ENCODE measurements around the gene VAMP5. TPM values are rescaled to one million over a fixed set of nuclear protein-coding genes. Genes with fewer than 3 reads are reported as not detected.

Gene VAMP5
- total and polyA plus RNA-seq, 10 of the 15 experiments (the other 5 are each of a cell fraction or from before 2014, with no cell fraction given): 3.8 to 52.7 (median 24.1) TPM

GRCh38 chr2:85589982-85590791, 6.0 kb downstream of the VAMP5 start (continued):
- TF ChIP-seq CUX1 (IDR thresholded peaks at IDR 0.05; ENCODE audit: insufficient replicate concordance, low read depth, low read length): no peak

DNA sequence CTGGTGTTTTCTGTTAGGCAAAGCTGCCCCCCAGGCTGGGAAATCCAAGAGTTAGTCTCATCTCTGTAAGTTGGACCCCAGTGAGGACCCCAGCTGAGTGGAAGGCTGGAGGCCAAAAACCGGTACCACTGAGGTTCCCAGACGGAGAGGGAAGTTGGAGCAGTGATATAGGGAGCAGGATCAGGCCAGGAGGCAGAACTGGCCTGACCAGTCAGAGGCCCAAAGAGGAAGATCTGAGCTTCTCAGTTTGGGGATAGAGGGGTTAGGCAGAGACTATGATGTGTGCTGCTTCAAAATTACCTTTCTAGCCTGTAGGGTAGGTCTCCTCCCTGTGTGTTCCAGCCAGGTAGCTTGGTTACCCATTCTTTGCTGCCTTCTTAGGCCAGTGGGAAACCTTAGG, 6.7 kb downstream of the VAMP5 start:
- Histone ChIP-seq H3K4me2 (ENCODE audit: control insufficient read depth, insufficient read depth) (no peak overlapping the region), H3K27me3 (replicated peaks in 1 of 2; ENCODE audit: control insufficient read depth in 2 of 2, insufficient read depth in 2 of 2, low read length in 1 of 2) (no peaks in the 10 kb centered on the region), H3K4me1 (ENCODE audit: control insufficient read depth, insufficient read depth, low read length) (peaks cover 4% of the 10 kb centered on the region; the same call in 1 of the 2 replicates), H3K4me3 (no peak overlapping the region), H3K36me3 (ENCODE audit: control insufficient read depth in 2 of 2, insufficient read depth in 2 of 2, low read length in 1 of 2) (no peaks in the 10 kb centered on the region), H3K79me2 (ENCODE audit: control insufficient read depth, insufficient read depth, low read length) (peaks cover 13% of the 10 kb centered on the region), H3K9ac (ENCODE audit: control insufficient read depth, insufficient read depth, low read length) (no peak overlapping the region), H4K20me1 (ENCODE audit: control insufficient read depth, insufficient read depth) (no peaks in the 10 kb centered on the region), H3K27ac (ENCODE audit: control insufficient read depth, insufficient read depth) (no peak overlapping the region), H3K9me3 (replicated peaks; ENCODE audit: control insufficient read depth, insufficient read depth, low read length) (no peaks in the 10 kb centered on the region), H2AFZ (ENCODE audit: control insufficient read depth, low read depth, low read length) (no peak overlapping the region)
- 17% methylated on average over 2 of the region's 2 CpGs for WGBS (ENCODE audit: insufficient coverage, insufficient replicate concordance, low lambda C conversion rate, missing lambda C conversion rate)
- CTCF ChIA-PET: interaction anchor here (0.8 kb wide), 1 partner anchor 35 kb away, joined by 3 read pairs; no protein-coding TSS in a partner anchor
- ATAC-seq: no peak
- no peak for DNase-seq (ENCODE audit: low read depth, low spot score)
- no peak for FAIRE-seq
- RAD21 ChIA-PET (ENCODE audit: unreplicated experiment): no interaction called here
- no TSS peak for BruUV-seq (replicated peaks)
- in situ Hi-C loops (cut with MboI): no loop called here
- SMC1A ChIA-PET (ENCODE audit: uncharacterized antibody, unreplicated experiment): interaction anchor here (1.4 kb wide), 1 partner anchor 25 kb away, joined by 3 read pairs; no protein-coding TSS in a partner anchor
- POLR2A ChIA-PET: interaction anchor here (1.4 kb wide), 1 partner anchor 13 kb away, joined by 8 read pairs; the partner anchor contains the start of gene VAMP8
- intact Hi-C loops (cut with micrococcal nuclease; ENCODE audit: unreplicated experiment): no loop called here
- TF ChIP-seq SRF (IDR thresholded peaks at IDR 0.05; ENCODE audit: low read depth in 2 of 2, low read length in 2 of 2) (no peak), ZNF687 (IDR thresholded peaks at IDR 0.05) (no peak), KDM1A (IDR thresholded peaks at IDR 0.05; ENCODE audit: borderline replicate concordance) (no peak)
- TF ChIP-seq, protein P1, sequence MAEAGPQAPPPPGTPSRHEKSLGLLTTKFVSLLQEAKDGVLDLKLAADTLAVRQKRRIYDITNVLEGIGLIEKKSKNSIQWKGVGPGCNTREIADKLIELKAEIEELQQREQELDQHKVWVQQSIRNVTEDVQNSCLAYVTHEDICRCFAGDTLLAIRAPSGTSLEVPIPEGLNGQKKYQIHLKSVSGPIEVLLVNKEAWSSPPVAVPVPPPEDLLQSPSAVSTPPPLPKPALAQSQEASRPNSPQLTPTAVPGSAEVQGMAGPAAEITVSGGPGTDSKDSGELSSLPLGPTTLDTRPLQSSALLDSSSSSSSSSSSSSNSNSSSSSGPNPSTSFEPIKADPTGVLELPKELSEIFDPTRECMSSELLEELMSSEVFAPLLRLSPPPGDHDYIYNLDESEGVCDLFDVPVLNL (IDR thresholded peaks at IDR 0.05; ENCODE audit: low read depth, low read length): no peak
- TF ChIP-seq, protein P2, sequence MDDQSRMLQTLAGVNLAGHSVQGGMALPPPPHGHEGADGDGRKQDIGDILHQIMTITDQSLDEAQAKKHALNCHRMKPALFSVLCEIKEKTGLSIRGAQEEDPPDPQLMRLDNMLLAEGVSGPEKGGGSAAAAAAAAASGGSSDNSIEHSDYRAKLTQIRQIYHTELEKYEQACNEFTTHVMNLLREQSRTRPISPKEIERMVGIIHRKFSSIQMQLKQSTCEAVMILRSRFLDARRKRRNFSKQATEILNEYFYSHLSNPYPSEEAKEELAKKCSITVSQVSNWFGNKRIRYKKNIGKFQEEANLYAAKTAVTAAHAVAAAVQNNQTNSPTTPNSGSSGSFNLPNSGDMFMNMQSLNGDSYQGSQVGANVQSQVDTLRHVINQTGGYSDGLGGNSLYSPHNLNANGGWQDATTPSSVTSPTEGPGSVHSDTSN (IDR thresholded peaks at IDR 0.05; ENCODE audit: insufficient replicate concordance, low read depth, low read length): no peak

Data from GM12878 (cell line).